HepG2 (cell line): ENCODE results near the gene WNT3. TPM values are rescaled to one million over a fixed set of nuclear protein-coding genes. Genes with fewer than 3 reads are reported as not detected.

ENCODE experiments used
- AHDC1 ChIP-seq: sonication (generic); formaldehyde crosslinking; IDR thresholded peaks from 2 replicates; pipeline ENCODE4 v1.5.1; 2020; ENCODE audit warnings: mild to moderate bottlenecking, missing genetic modification reagents, borderline replicate concordance
- CBX2 ChIP-seq, 2 experiments: fragments of 200-600 bp in 1 of 2; sonication (generic); formaldehyde crosslinking in 1 of 2; IDR thresholded peaks; 2 replicates each; pipeline versions ENCODE4 v1.7.0 to v1.8.1; 2018 to 2022; ENCODE audit warnings: low read depth in 2 of 2, low read length in 1 of 2, mild to moderate bottlenecking in 1 of 2, missing genetic modification reagents in 1 of 2
- CREB1 ChIP-seq, 2 experiments: fragments of 450-650 bp in 1 of 2; IDR thresholded peaks; 2 replicates each; pipeline ENCODE4 v1.6.1; 2016 to 2017; ENCODE audit warnings: control low read depth in 1 of 2, mild to moderate bottlenecking in 1 of 2, missing compliant biosample characterization in 1 of 2, missing genetic modification characterization in 1 of 2
- ELF4 ChIP-seq: sonication (generic); formaldehyde crosslinking; IDR thresholded peaks from 2 replicates; pipeline ENCODE4 v1.5.0; 2020; ENCODE audit warnings: missing genetic modification reagents, mild to moderate bottlenecking, moderate library complexity, borderline replicate concordance
- FOXA3 ChIP-seq: IDR thresholded peaks from 2 replicates; pipeline ENCODE4 v1.6.1; 2016; ENCODE audit warnings: missing genetic modification reagents, missing compliant biosample characterization
- FOXC1 ChIP-seq: sonication (generic); formaldehyde crosslinking; IDR thresholded peaks from 2 replicates; pipeline ENCODE4 v1.8.0; 2022; ENCODE audit warnings: mild to moderate bottlenecking, missing genetic modification reagents, borderline replicate concordance
- GFI1 ChIP-seq: sonication (generic); formaldehyde crosslinking; IDR thresholded peaks from 2 replicates; pipeline ENCODE4 v1.5.0; 2020; ENCODE audit warnings: missing genetic modification reagents, mild to moderate bottlenecking, borderline replicate concordance
- HDAC2 ChIP-seq: sonication (generic); formaldehyde crosslinking; IDR thresholded peaks from 2 replicates; pipeline ENCODE4 v1.4.0; 2020; ENCODE audit warnings: missing genetic modification reagents
- MYC ChIP-seq: sonication (generic); formaldehyde crosslinking; IDR thresholded peaks from 2 replicates; pipeline ENCODE4 v1.9.0; 2021; ENCODE audit warnings: missing genetic modification reagents, borderline replicate concordance
- RFXAP ChIP-seq: sonication (generic); formaldehyde crosslinking; IDR thresholded peaks from 2 replicates; pipeline ENCODE4 v1.4.0; 2020; ENCODE audit warnings: missing genetic modification reagents, borderline replicate concordance
- SKIL ChIP-seq: sonication (generic); formaldehyde crosslinking; IDR thresholded peaks from 2 replicates; pipeline ENCODE4 v1.8.0; 2022; ENCODE audit warnings: missing genetic modification reagents, mild to moderate bottlenecking, moderate library complexity, borderline replicate concordance
- TFDP1 ChIP-seq: IDR thresholded peaks from 2 replicates; pipeline ENCODE4 v1.6.1; 2016; ENCODE audit warnings: missing compliant biosample characterization, missing genetic modification reagents, borderline replicate concordance
- ZFY ChIP-seq: sonication (generic); formaldehyde crosslinking; IDR thresholded peaks from 2 replicates; pipeline ENCODE4 v1.4.0; 2020; ENCODE audit warnings: missing genetic modification reagents
- ZNF382 ChIP-seq: sonication (generic); formaldehyde crosslinking; IDR thresholded peaks from 2 replicates; pipeline ENCODE4 v1.5.0; 2020; ENCODE audit warnings: missing genetic modification reagents, mild to moderate bottlenecking, borderline replicate concordance
- ZNF431 ChIP-seq: sonication (generic); formaldehyde crosslinking; IDR thresholded peaks from 2 replicates; pipeline ENCODE4 v1.9.0; 2022; ENCODE audit warnings: missing genetic modification reagents, low read depth, mild to moderate bottlenecking, borderline replicate concordance
- ZNF792 ChIP-seq: IDR thresholded peaks from 2 replicates; pipeline ENCODE4 v1.6.1; 2016
- ZNF891 ChIP-seq: sonication (generic); formaldehyde crosslinking; IDR thresholded peaks from 2 replicates; pipeline ENCODE4 v1.5.0; 2020; ENCODE audit warnings: mild to moderate bottlenecking, missing genetic modification reagents
- polyA plus RNA-seq, 8 experiments: library from polyadenylated mRNA; depleted of rRNA in 3 of 8; stranded (reverse) in 7 of 8; unstranded in 1 of 8; fragments of >200 nt; fragmentation: Illumina TruSeq in 4 of 8; extraction: Trizol in 4 of 8; gene quantifications; 2 replicates each; pipeline versions ENCODE4 v1.2.1 to v1.2.3, GENCODE V29; 2011 to 2016; ENCODE audit warnings: low read depth in 4 of 8, missing spikeins in 1 of 8, mixed read lengths in 1 of 8; ENCODE audit not compliant: insufficient read depth in 1 of 8
- total RNA-seq, 5 experiments: library from RNA; depleted of rRNA; stranded (reverse); fragments of >200 nt; fragmentation: Illumina TruSeq; extraction: Trizol; gene quantifications; 2 replicates each; pipeline ENCODE4 v1.2.3, GENCODE V29; 2016; ENCODE audit warnings: low read depth in 1 of 5

The WNT3 gene
- total and polyA plus RNA-seq, 2 of the 13 experiments (the other 11 are each of a cell fraction or from before 2014, with no cell fraction given): 8.5 to 10.3 TPM

- no peak for TF ChIP-seq SKIL (CRISPR knock-in tag)
- TF ChIP-seq TFDP1 (CRISPR knock-in tag): no peak; the same call in 1 of the 2 replicates
- TF ChIP-seq ZNF431 (CRISPR knock-in tag): no peak
- no peak for TF ChIP-seq ELF4 (CRISPR knock-in tag)
- TF ChIP-seq GFI1 (CRISPR knock-in tag): no peak
- 0 out of 2 replicates have a peak, but pooled peaks have one; percentile 13 for TF ChIP-seq ZNF891 (CRISPR knock-in tag)
- TF ChIP-seq FOXC1 (CRISPR knock-in tag): peak; percentile 55
- TF ChIP-seq RFXAP (CRISPR knock-in tag): 0 out of 2 replicates have a peak, but pooled peaks have one; percentile 21
- TF ChIP-seq HDAC2 (CRISPR knock-in tag): peak; percentile 25; the same call in 1 of the 2 replicates
- TF ChIP-seq MYC: no peak; the same call in 1 of the 2 replicates
- no peak for TF ChIP-seq ZNF792
- TF ChIP-seq CBX2 (IDR thresholded peaks at IDR 0.05; ENCODE audit: low read depth, low read length): no peak
- TF ChIP-seq CBX2 (CRISPR knock-in tag; IDR thresholded peaks at IDR 0.05; ENCODE audit: low read depth): no peak
- no peak for TF ChIP-seq ZNF382
- TF ChIP-seq ZFY: peak; percentile 43
- TF ChIP-seq AHDC1 (CRISPR knock-in tag): no peak
- peak; percentile 92 for TF ChIP-seq FOXA3 (CRISPR knock-in tag)
- TF ChIP-seq CREB1 (IDR thresholded peaks at IDR 0.05): peak; percentile 76
- peak; percentile 37; the same call in 1 of the 2 replicates for TF ChIP-seq CREB1 (CRISPR knock-in tag; IDR thresholded peaks at IDR 0.05)
Measured at GRCh38 chr17:46832945-46833839, 14.7 kb upstream of the WNT3 start (continued).
